Gastroesophageal sphincter (tissue), 4 donors: ENCODE results near the gene STK32B. TPM values are rescaled to one million over a fixed set of nuclear protein-coding genes. Genes with fewer than 3 reads are reported as not detected.

Experiments used
- ATAC-seq: fragments of 150-250 bp; one replicate; pipeline ENCODE4 v1.9.1; 2016; ENCODE audit warnings: mild to moderate bottlenecking, moderate library complexity
- H3K27ac ChIP-seq, 4 donors: fragments of 200-600 bp; sonication (generic) in 3 of 4; 1 replicate in 3 of 4; 2 replicates in 1 of 4; pipeline ENCODE4 v1.5.1; 2016 to 2019
- H3K27me3 ChIP-seq: fragments of 200-600 bp; sonication (generic); one replicate; pipeline ENCODE4 v1.5.1; 2019
- H3K36me3 ChIP-seq, 2 donors: fragments of 200-600 bp; sonication (generic); one replicate each; pipeline ENCODE4 v1.5.1; 2019; ENCODE audit warnings: control low read depth in 1 of 2
- H3K4me1 ChIP-seq, 3 donors: fragments of 200-600 bp; sonication (generic); 1 replicate in 2 of 3; 2 replicates in 1 of 3; pipeline ENCODE4 v1.5.1; 2016 to 2019; ENCODE audit warnings: control low read depth in 2 of 3
- H3K4me3 ChIP-seq, 2 donors: fragments of 200-600 bp; sonication (generic); one replicate each; pipeline ENCODE4 v1.5.1; 2019; ENCODE audit warnings: mild to moderate bottlenecking in 1 of 2, moderate library complexity in 1 of 2
- H3K9me3 ChIP-seq, 3 donors: fragments of 200-600 bp; sonication (generic); one replicate each; pipeline ENCODE4 v1.5.1; 2017 to 2019; ENCODE audit warnings: control low read depth in 2 of 3
- EP300 ChIP-seq: sonication (generic); formaldehyde crosslinking; IDR thresholded peaks from one replicate; pipeline ENCODE4 v1.6.1; 2017; ENCODE audit warnings: antibody characterized with exemption, mild to moderate bottlenecking
- POLR2A ChIP-seq, 2 donors: fragments of 450-650 bp; IDR thresholded peaks; one replicate each; pipeline ENCODE4 v1.6.1; 2017; ENCODE audit warnings: antibody characterized with exemption in 2 of 2, mild to moderate bottlenecking in 2 of 2, moderate library complexity in 1 of 2
- POLR2AphosphoS5 ChIP-seq: sonication (generic); formaldehyde crosslinking; IDR thresholded peaks from one replicate; pipeline ENCODE4 v1.6.1; 2017; ENCODE audit warnings: antibody characterized with exemption
- WGBS, 2 donors: methylation state at CpG; one replicate each; pipeline ENCODE4 v1.1.5; 2018; ENCODE audit warnings: low coverage in 1 of 2; 5-methylcytosine and 5-hydroxymethylcytosine counted together
- total RNA-seq, 4 donors: library from RNA; depleted of rRNA; stranded (reverse); fragments of >200 nt; gene quantifications; one replicate each; pipeline ENCODE4 v1.1.0, GENCODE V29; 2016
- TF ChIP-seq, protein P1 (sequence below), 4 experiments: fragments of 200-600 bp in 2 of 4; fragments of 450-650 bp in 2 of 4; sonication (generic) in 1 of 4; IDR thresholded peaks; one replicate each; pipeline ENCODE4 v1.5.1; 2017 to 2019; ENCODE audit warnings: antibody characterized with exemption in 4 of 4, mild to moderate bottlenecking in 2 of 4, moderate library complexity in 2 of 4

The STK32B gene
- total RNA-seq, 4 donors from 2014 or later: 1.9 to 5.3 (median 2.4) TPM

DNA sequence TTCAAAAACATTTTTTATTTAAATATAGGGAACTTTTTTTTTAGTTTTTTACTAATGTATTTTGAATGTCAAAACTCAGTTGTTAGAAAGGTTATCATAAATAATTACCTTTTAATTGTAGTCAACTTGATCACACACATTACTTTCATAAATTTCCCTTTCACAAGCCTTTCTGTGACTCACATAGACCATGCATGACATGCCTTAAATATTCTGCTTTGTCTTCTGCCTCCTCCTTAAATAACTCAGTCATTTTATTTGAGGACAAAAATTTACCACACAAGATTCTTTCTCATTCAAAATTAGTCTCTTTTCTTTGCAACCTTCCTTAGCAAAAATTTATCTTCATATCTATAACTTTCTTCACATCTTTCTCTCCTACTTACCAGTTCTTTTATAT, 437.1 kb downstream of the STK32B start:
- ATAC-seq: no peak
- Histone ChIP-seq H3K27ac (no peak overlapping the region), H3K4me3 (no peak overlapping the region), H3K36me3 (peaks cover 0 to 5% of the 10 kb centered on the region in 2 donors), H3K4me1 (no peaks in the 10 kb centered on the region), H3K27me3 (no peaks in the 10 kb centered on the region), H3K9me3 (peaks cover 0 to 67% (median 0%) of the 10 kb centered on the region in 3 donors)
- TF ChIP-seq, protein P1, sequence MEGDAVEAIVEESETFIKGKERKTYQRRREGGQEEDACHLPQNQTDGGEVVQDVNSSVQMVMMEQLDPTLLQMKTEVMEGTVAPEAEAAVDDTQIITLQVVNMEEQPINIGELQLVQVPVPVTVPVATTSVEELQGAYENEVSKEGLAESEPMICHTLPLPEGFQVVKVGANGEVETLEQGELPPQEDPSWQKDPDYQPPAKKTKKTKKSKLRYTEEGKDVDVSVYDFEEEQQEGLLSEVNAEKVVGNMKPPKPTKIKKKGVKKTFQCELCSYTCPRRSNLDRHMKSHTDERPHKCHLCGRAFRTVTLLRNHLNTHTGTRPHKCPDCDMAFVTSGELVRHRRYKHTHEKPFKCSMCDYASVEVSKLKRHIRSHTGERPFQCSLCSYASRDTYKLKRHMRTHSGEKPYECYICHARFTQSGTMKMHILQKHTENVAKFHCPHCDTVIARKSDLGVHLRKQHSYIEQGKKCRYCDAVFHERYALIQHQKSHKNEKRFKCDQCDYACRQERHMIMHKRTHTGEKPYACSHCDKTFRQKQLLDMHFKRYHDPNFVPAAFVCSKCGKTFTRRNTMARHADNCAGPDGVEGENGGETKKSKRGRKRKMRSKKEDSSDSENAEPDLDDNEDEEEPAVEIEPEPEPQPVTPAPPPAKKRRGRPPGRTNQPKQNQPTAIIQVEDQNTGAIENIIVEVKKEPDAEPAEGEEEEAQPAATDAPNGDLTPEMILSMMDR (IDR thresholded peaks at IDR 0.05): no peak
- TF ChIP-seq POLR2A (IDR thresholded peaks at IDR 0.05): no peak
- no peak for TF ChIP-seq POLR2AphosphoS5
- TF ChIP-seq EP300: no peak

DNA sequence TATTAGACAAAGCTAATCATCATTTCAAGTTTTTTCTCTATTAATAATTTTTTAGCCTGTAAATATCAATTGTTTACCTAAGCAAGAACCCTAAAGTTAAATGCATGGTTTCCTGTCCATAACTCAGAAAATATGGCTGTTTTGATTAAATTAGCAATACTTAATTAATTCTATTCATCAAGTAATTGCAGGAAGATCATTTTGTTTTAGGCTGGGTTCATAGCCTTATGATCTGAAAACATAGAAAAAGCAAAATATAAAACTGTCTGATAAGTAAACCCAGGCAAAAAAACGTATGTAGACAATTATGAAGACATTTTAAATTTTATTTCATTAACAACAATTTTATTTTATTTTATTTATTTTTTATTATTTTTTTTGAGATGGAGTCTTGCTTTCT, 438.0 kb downstream of the STK32B start:
- peaks cover 0 to 64% (median 0%) of the 10 kb centered on the region in 3 donors for H3K9me3 ChIP-seq

DNA sequence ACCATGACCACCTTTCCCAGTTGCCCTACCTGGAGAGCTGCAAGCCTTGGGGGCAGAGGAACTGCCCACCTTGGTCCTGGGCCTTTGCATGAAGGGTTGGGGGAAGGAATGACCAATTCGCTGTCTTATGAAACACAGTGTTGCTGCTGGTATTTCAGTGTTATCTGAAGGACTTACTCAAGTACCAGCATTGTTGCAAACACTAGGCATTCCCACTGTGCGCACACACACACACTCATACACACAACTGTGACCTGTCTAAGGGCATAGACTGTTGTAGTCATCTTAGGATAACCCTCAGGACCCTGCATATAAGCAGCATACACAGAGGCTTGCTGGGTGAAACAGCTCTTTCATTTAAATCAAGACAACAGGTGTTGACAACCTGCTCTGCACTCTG, 446.2 kb downstream of the STK32B start:
- Histone ChIP-seq H3K27ac (no peak overlapping the region), H3K4me1 (no peaks in the 10 kb centered on the region), H3K9me3 (no peaks in the 10 kb centered on the region), H3K4me3 (no peak overlapping the region), H3K27me3 (no peaks in the 10 kb centered on the region), H3K36me3 (peaks cover 0 to 49% of the 10 kb centered on the region in 2 donors)
- ATAC-seq: no peak
- WGBS, 2 donors: 95% methylated on average over 2 of the region's 2 CpGs; no CpG with 5 or more reads in 1 of the 2 donors
- TF ChIP-seq POLR2AphosphoS5: no peak
- no peak for TF ChIP-seq EP300
- TF ChIP-seq, protein P1 (IDR thresholded peaks at IDR 0.05): no peak
- no peak for TF ChIP-seq POLR2A (IDR thresholded peaks at IDR 0.05)

More for the DNA sequence above, 438.0 kb downstream of the STK32B start:
- Histone ChIP-seq H3K36me3 (peaks cover 0 to 5% of the 10 kb centered on the region in 2 donors), H3K27ac (no peak overlapping the region), H3K4me3 (no peak overlapping the region), H3K27me3 (no peaks in the 10 kb centered on the region), H3K4me1 (no peaks in the 10 kb centered on the region)
- no peak for ATAC-seq
- TF ChIP-seq EP300 (no peak), POLR2A (IDR thresholded peaks at IDR 0.05) (no peak), POLR2AphosphoS5 (no peak)
- TF ChIP-seq, protein P1 (IDR thresholded peaks at IDR 0.05): no peak
- 43 to 67% methylated on average over 1 of the region's 1 CpG for WGBS, 2 donors

DNA sequence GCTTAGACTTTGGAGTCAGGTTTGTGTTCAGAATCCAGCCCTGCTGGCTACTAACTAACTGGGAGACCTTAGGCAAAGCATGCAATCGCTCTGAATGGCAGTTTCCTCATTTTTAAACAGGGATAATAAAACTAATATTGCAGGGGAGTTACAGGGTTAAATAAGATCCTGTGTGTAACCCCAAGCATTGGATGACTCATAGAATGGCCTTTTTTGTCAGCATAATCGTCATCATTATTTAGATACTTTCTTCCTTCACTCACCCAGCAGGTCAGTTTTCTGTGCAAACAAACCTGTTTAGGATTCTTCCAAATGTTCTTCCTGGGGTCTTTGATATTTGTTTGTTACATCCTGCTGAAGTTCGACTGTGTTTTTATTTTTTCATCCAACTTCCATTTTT, 448.9 kb downstream of the STK32B start:
- Histone ChIP-seq H3K4me1 (no peaks in the 10 kb centered on the region), H3K4me3 (no peak overlapping the region), H3K27me3 (no peaks in the 10 kb centered on the region), H3K27ac (no peak overlapping the region), H3K9me3 (no peaks in the 10 kb centered on the region), H3K36me3 (peaks cover 0 to 53% of the 10 kb centered on the region in 2 donors)
- no peak for TF ChIP-seq POLR2A (IDR thresholded peaks at IDR 0.05)
- TF ChIP-seq, protein P1 (IDR thresholded peaks at IDR 0.05): no peak
- no peak for TF ChIP-seq EP300
- TF ChIP-seq POLR2AphosphoS5: no peak
- ATAC-seq: no peak
- 36 to 55% methylated on average over 3 of the region's 3 CpGs for WGBS, 2 donors

DNA sequence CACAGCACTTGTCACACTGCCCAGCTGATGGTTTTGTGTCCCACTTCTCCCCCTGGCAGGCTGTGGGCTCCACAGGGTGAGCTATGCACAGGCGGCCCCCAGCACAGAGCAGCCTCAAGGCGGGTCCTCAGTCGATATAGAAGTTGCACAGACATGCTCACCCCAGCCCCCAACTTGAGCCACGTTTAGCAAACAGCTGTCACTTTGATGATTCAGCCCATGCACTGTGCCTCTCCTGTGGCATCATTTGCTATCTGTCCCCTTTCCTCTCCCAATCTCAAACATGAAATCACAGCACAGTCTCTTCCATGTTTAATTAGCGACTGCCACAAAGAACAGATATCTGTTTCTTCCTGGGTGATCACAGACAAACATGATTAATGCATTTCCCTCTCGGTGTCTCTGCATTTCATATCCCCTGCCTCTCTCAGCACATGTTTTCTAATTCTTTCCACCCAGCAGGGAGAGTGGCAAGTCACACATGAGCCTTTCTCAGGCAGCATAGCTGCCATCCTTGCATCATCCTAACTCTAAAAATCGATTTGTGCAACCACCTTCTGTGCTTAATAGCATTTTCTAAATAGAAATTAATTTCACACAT, 452.2 kb downstream of the STK32B start:
- Histone ChIP-seq H3K9me3 (no peaks in the 10 kb centered on the region), H3K36me3 (peaks cover 0 to 58% of the 10 kb centered on the region in 2 donors), H3K4me3 (no peak overlapping the region), H3K27ac (no peak overlapping the region), H3K4me1 (no peaks in the 10 kb centered on the region), H3K27me3 (no peaks in the 10 kb centered on the region)
- no peak for ATAC-seq
- TF ChIP-seq, protein P1 (IDR thresholded peaks at IDR 0.05): no peak
- no peak for TF ChIP-seq POLR2AphosphoS5
- no peak for TF ChIP-seq POLR2A (IDR thresholded peaks at IDR 0.05)
- no peak for TF ChIP-seq EP300
- 50 to 65% methylated on average over 3 to 4 of the region's 7 CpGs for WGBS, 2 donors
